Pancreas (tissue), 10 donors: Measurements from ENCODE around the gene CCDC196. TPM values are rescaled to one million over a fixed set of nuclear protein-coding genes. Genes with fewer than 3 reads are reported as not detected.

Source experiments
- ATAC-seq, 4 donors: fragments of 200-7000 bp; cut with Tn5 transposase; one replicate each; pipeline versions ENCODE4 v1.8.0 to v1.9.1; 2020; ENCODE audit warnings: mild to moderate bottlenecking in 4 of 4, moderate library complexity in 4 of 4
- DNase-seq, 6 donors: peaks; one replicate each; pipeline ENCODE4 v3.0.0-alpha.2; 2020
- FAIRE-seq: peaks from 2 replicates; lab custom pipeline; 2012; peaks lifted over from hg19 to GRCh38; lab: Jason Lieb, UNC
- H3K27ac ChIP-seq, 4 donors: fragments of 200-600 bp; sonication (generic); 1 replicate in 3 of 4; 2 replicates in 1 of 4; pipeline versions ENCODE4 v1.5.0 to v1.8.0; 2020
- H3K27me3 ChIP-seq, 4 donors: fragments of 200-600 bp; one replicate each; pipeline ENCODE4 v1.8.0; 2021
- H3K36me3 ChIP-seq, 3 donors: fragments of 200-600 bp; sonication (generic) in 1 of 3; one replicate each; pipeline versions ENCODE4 v1.5.0 to v1.8.0; 2020 to 2021
- H3K4me1 ChIP-seq, 3 donors: fragments of 200-600 bp; one replicate each; pipeline ENCODE4 v1.8.0; 2021
- H3K4me3 ChIP-seq, 4 donors: fragments of 200-600 bp; sonication (generic) in 2 of 4; one replicate each; pipeline versions ENCODE4 v1.5.0 to v1.8.0; 2020 to 2021
- H3K9me3 ChIP-seq, 4 donors: fragments of 200-600 bp; one replicate each; pipeline ENCODE4 v1.8.0; 2021
- CTCF ChIP-seq, 4 donors: fragments of 200-600 bp; sonication (generic) in 3 of 4; IDR thresholded peaks; one replicate each; pipeline versions ENCODE4 v1.5.0 to v1.8.0; 2021; ENCODE audit warnings: antibody characterized with exemption in 4 of 4
- WGBS, 2 donors: extraction: QIAGEN DNeasy Blood & Tissue Kit; methylation state at CpG; one replicate each; pipeline ENCODE4 v1.1.7; 2013; 5-methylcytosine and 5-hydroxymethylcytosine counted together
- intact Hi-C, 3 donors: fragments of 100-400 bp; cut with DNase I; formaldehyde crosslinking; loops; one replicate each; pipeline versions ENCODE4 v1.11.1 to v1.14.2; 2022
- polyA plus RNA-seq, 2 donors: library from polyadenylated mRNA; stranded (reverse); fragments of 200-250 nt; gene quantifications; one replicate each; pipeline ENCODE4 v1.2.3, GENCODE V29; 2013
- total RNA-seq, 6 donors: library from RNA; stranded (reverse); fragmentation: NEBNext Ultra II Directional in 4 of 6; extraction: Animal tissue kit (Norgen Biotek cat#: 25700) in 4 of 6; gene quantifications; one replicate each; pipeline versions ENCODE4 v1.2.1 to v1.2.4, GENCODE V29; 2021 to 2023
- donor health status: healthy with polysubstance abuse.
- donor health status: DM: no; HTN: no; CAD: no; lungs with moderate emphysema.
- donor health status: DM: no; HTN: no; CAD: no.
- donor health status: control.
- donor health status: control.
- donor health status: Bipolar disorder and iron deficiency.
- donor health status: DM: yes; HTN: yes; CAD: no.
- donor health status: DM: no; HTN: no; CAD: no.
- donor health status: DM: no; HTN: no; CAD: no.
- donor health status: DM: yes; HTN: yes; CAD: no.

CCDC196 gene
- total and polyA plus RNA-seq, 8 donors = 0.43 to 6.6 (median 1.4) TPM; not detected in 2

DNA sequence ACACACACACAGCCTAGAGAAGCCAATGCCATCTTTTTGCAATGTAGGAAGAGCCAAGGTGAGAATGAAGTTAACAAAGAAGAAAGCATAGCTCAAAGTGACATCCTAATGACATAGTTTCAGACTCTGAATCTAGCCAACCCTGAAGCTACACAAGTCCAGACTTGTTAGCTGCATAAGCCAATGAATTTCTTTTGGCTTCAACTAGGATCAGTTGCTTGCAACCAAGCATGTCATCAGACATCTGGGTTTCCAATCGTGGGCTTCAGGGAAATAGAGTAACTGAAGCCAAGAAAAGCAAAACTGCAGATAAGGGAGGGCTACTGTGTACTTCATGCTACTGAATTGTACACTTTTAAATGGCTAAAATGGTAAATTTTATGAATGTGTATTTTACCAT lies 17.4 kb downstream of the CCDC196 start:
- Histone ChIP-seq H3K36me3 (no peaks in the 10 kb centered on the region), H3K27me3 (no peaks in the 10 kb centered on the region), H3K4me1 (peaks cover 3 to 34% (median 20%) of the 10 kb centered on the region in 3 donors), H3K9me3 (no peaks in the 10 kb centered on the region), H3K27ac (no peak overlapping the region), H3K4me3 (no peak overlapping the region)
- TF ChIP-seq CTCF (IDR thresholded peaks at IDR 0.05) = no peak
- 28 to 36% methylated on average over 1 of the region's 1 CpG for WGBS, 2 donors
- DNase-seq (peak in 2 of 6 donors; percentile 19 to 32), FAIRE-seq (no peak), ATAC-seq (no peak)
- intact Hi-C loops = no loop called here

DNA sequence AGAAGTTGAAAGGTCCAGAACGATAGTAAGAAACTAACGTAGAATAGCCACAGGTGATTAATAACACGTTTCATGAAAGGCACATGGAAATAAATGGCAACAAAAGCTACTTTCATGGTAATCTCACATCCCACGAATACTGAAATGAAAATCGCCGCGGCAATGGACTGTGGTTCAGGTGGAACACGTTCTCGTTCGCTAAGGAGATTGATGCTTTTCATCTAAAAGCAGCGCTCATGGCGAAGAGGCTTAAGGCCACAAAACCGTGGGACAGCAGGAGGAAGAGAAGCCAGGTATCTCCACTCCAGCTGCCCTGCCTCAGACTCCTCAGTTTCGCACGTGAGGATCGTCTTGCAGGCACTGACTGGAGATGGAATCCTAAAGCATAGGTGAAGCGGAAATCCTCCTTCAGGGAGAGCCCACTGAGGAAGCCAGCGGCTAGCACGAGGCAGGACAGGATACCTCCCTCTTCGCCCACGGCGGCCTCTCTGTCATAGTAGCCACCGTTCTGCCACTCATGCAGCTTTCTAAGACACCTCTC lies 21.1 kb downstream of the CCDC196 start:
- 1% methylated on average over 23 of the region's 23 CpGs for WGBS, 2 donors
- DNase-seq = no peak
- FAIRE-seq = no peak
- Histone ChIP-seq H3K36me3 (no peaks in the 10 kb centered on the region), H3K27me3 (no peaks in the 10 kb centered on the region), H3K4me1 (peaks cover 0 to 22% (median 9%) of the 10 kb centered on the region in 3 donors), H3K27ac (peak overlapping the region; percentile 78 to 96 (median 89)), H3K4me3 (peak overlapping the region; percentile 86 to 97 (median 92)), H3K9me3 (no peaks in the 10 kb centered on the region)
- ATAC-seq = peak; percentile 23 to 44 (median 38)
- intact Hi-C loops = no loop called here
- no peak for TF ChIP-seq CTCF (IDR thresholded peaks at IDR 0.05)

DNA sequence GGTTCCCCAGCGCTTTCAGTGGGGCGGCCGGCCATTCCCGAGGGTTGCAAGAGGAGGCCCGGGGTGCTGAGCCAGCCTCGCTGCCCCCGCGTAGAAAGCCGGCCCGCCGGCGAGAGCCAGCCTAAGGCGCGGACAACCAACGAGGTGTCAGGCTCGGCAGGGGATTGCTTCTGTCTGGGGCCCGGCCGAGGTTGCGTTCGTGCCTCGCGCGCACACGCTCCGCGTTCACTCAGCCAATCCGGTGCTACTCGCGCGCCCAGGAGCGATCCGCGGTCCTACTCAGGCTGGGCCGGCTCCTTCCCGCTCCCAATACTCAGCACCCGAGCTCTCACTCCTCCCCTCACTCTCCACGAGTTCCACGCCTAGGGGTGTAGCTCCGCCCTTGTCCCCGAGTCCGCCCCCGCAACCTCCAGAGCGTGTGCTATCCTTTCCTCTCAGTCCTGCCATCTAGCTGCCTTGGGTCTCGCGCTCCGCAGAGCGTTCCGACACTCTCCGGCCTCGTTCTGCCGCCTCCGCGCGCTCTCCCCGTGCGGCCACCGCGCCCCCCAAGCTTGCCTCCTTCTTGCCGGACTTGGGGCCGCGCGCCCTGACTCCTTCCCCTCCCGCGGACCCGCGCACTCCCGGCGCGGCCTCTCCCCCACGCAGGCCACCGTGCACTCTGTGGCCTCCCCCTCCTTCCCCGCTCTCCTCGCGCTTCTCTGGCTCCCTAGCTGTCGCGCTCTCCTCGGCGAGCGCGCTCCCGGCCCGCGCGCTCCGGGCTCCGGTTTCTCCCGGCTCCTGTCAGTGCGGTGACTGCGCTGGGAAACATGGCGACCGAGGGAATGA lies 21.8 kb downstream of the CCDC196 start, which contains the start of gene GPHN:
Gene GPHN (plus strand): TSS at position 426 of the 825 bp plus-strand sequence.
- no peaks in the 10 kb centered on the region for H3K9me3 ChIP-seq
- ATAC-seq = peak; percentile 89 to 95 (median 91)

GRCh38 chr14:66508547-66508845 lies 22.3 kb downstream of the CCDC196 start:
- FAIRE-seq (no peak), DNase-seq (no peak), ATAC-seq (no peak)
- no peaks in the 10 kb centered on the region for H3K27me3 ChIP-seq
- H3K36me3 ChIP-seq = no peaks in the 10 kb centered on the region
- peak overlapping the region; percentile 78 to 96 (median 89) for H3K27ac ChIP-seq
- WGBS, 2 donors = 0 to 1% methylated on average over 17 to 19 of the region's 19 CpGs
- peak overlapping the region; percentile 86 to 97 (median 92) for H3K4me3 ChIP-seq
- H3K4me1 ChIP-seq = peaks cover 4 to 19% (median 16%) of the 10 kb centered on the region in 3 donors
- intact Hi-C loops = no loop called here
- H3K9me3 ChIP-seq = no peaks in the 10 kb centered on the region
- no peak for TF ChIP-seq CTCF (IDR thresholded peaks at IDR 0.05)

More for the DNA sequence above, 21.8 kb downstream of the CCDC196 start, which contains the start of gene GPHN:
- Histone ChIP-seq H3K36me3 (no peaks in the 10 kb centered on the region), H3K27ac (peak within 1 kb of the TSS; percentile 78 to 96 (median 89)), H3K4me3 (peak within 1 kb of the TSS; percentile 86 to 97 (median 92)), H3K27me3 (no peaks in the 10 kb centered on the region), H3K4me1 (peaks cover 0 to 20% (median 14%) of the 10 kb centered on the region in 3 donors)
- no peak for TF ChIP-seq CTCF (IDR thresholded peaks at IDR 0.05)
- FAIRE-seq (peak; percentile 37), DNase-seq (peak; percentile 94 to 97 (median 96))
- intact Hi-C loops = no loop called here
- 0 to 1% methylated on average over 86 to 91 of the region's 91 CpGs for WGBS, 2 donors
